Nephron (organoid): ENCODE measurements around the gene IL21.

Source experiments
- H3K27ac Mint-ChIP-seq, 3 experiments: 2 replicates each; pipeline ENCODE4 v1.8.0; 2020; ENCODE audit warnings: mixed read lengths in 3 of 3, mild to moderate bottlenecking in 2 of 3, moderate library complexity in 1 of 3
- H3K27me3 Mint-ChIP-seq: 2 replicates; pipeline ENCODE4 v1.8.0; 2021; ENCODE audit warnings: low read depth, mild to moderate bottlenecking, moderate library complexity, mixed read lengths
- H3K36me3 Mint-ChIP-seq: 2 replicates; pipeline ENCODE4 v1.8.0; 2020; ENCODE audit warnings: low read depth, mixed read lengths
- H3K4me1 Mint-ChIP-seq: 2 replicates; pipeline ENCODE4 v1.8.0; 2020; ENCODE audit warnings: mixed read lengths
- H3K4me3 Mint-ChIP-seq, 3 experiments: 2 replicates each; pipeline ENCODE4 v1.8.0; 2020; ENCODE audit warnings: mild to moderate bottlenecking in 3 of 3, mixed read lengths in 3 of 3, moderate library complexity in 2 of 3
- H3K9me3 Mint-ChIP-seq: 2 replicates; pipeline ENCODE4 v1.8.0; 2020; ENCODE audit warnings: mixed read lengths
- TF ChIP-seq, protein P1 (sequence below), 3 experiments: fragments of 200-600 bp; sonication (generic); IDR thresholded peaks; one replicate each; pipeline ENCODE4 v1.5.0; 2021; ENCODE audit warnings: antibody characterized with exemption in 3 of 3; ENCODE audit not compliant: unreplicated experiment in 3 of 3

The IL21 gene

DNA sequence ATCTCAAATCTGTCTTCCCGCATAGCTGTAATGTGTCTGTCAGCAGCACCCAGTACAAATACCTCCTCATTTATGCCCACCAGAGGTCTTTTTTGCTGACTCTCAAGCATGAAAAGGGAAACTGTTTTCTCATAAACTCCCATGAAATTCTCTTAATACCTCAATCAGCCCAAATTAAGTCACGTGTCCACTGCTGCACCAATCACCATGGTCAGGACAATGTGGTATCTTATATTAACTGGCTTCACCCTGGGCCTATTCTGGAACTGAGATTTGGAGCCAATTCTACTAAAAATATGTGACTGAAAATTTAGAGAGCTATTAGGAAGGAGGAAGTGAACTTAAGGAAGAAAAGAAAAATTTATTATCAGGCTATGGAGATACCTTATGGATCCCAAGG, 58.4 kb downstream of the IL21 start:
- Mint-ChIP-seq H3K4me3 (no peak overlapping the region), H3K27me3 (no peaks in the 10 kb centered on the region), H3K9me3 (peaks cover 12% of the 10 kb centered on the region), H3K27ac (no peak overlapping the region), H3K4me1 (no peaks in the 10 kb centered on the region), H3K36me3 (no peaks in the 10 kb centered on the region)
- TF ChIP-seq, protein P1, sequence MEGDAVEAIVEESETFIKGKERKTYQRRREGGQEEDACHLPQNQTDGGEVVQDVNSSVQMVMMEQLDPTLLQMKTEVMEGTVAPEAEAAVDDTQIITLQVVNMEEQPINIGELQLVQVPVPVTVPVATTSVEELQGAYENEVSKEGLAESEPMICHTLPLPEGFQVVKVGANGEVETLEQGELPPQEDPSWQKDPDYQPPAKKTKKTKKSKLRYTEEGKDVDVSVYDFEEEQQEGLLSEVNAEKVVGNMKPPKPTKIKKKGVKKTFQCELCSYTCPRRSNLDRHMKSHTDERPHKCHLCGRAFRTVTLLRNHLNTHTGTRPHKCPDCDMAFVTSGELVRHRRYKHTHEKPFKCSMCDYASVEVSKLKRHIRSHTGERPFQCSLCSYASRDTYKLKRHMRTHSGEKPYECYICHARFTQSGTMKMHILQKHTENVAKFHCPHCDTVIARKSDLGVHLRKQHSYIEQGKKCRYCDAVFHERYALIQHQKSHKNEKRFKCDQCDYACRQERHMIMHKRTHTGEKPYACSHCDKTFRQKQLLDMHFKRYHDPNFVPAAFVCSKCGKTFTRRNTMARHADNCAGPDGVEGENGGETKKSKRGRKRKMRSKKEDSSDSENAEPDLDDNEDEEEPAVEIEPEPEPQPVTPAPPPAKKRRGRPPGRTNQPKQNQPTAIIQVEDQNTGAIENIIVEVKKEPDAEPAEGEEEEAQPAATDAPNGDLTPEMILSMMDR (IDR thresholded peaks at IDR 0.05; ENCODE audit: unreplicated experiment in 3 of 3), result no peak
